C4-2B (cell line): ENCODE results near the gene RPRD1B.

ENCODE experiments used
- ZFX ChIP-seq: fragments of 450-650 bp; IDR thresholded peaks from 2 replicates; pipeline ENCODE4 v1.6.1; 2017
- TF ChIP-seq, protein P1 (sequence below): fragments of 450-650 bp; conservative IDR thresholded peaks from 2 replicates; pipeline ENCODE4 v1.5.1; 2017; ENCODE audit warnings: mild to moderate bottlenecking

DNA sequence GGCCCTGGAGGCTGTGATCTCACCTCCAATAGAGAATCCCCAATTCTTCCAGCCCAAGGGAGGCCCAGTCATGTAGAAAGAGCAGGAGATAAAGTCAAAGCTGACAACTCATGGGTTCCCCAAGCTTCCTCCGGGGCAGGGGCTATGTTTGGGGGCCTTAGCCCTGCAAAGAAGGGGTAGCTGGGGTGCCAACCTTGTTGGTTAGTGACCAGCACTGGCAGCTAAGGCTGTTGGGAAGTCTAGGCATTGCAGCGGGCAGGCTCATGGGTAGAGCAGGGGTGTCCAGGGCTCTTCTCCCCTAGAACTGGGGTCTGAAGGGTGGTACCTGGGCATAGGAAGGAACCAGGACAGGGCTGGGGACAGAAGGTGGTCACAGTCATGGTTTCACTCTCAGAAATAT, 95.1 kb downstream of the RPRD1B start:
- TF ChIP-seq, protein P1, sequence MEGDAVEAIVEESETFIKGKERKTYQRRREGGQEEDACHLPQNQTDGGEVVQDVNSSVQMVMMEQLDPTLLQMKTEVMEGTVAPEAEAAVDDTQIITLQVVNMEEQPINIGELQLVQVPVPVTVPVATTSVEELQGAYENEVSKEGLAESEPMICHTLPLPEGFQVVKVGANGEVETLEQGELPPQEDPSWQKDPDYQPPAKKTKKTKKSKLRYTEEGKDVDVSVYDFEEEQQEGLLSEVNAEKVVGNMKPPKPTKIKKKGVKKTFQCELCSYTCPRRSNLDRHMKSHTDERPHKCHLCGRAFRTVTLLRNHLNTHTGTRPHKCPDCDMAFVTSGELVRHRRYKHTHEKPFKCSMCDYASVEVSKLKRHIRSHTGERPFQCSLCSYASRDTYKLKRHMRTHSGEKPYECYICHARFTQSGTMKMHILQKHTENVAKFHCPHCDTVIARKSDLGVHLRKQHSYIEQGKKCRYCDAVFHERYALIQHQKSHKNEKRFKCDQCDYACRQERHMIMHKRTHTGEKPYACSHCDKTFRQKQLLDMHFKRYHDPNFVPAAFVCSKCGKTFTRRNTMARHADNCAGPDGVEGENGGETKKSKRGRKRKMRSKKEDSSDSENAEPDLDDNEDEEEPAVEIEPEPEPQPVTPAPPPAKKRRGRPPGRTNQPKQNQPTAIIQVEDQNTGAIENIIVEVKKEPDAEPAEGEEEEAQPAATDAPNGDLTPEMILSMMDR, result no peak
- no peak for TF ChIP-seq ZFX
